8988T (cell line): ENCODE results near the gene NPB.
A peak's percentile ranks its signal among the peaks of the same experiment; 100 is the strongest.
"Not testable (repeated sequence)": the region's sequence is repeated elsewhere in the genome, so short reads cannot be mapped to it uniquely, and the experiment has no call there.

ENCODE experiments used
- DNase-seq: peaks from one replicate; pipeline ENCODE4 v3.0.0; 2011

Gene NPB

DNA sequence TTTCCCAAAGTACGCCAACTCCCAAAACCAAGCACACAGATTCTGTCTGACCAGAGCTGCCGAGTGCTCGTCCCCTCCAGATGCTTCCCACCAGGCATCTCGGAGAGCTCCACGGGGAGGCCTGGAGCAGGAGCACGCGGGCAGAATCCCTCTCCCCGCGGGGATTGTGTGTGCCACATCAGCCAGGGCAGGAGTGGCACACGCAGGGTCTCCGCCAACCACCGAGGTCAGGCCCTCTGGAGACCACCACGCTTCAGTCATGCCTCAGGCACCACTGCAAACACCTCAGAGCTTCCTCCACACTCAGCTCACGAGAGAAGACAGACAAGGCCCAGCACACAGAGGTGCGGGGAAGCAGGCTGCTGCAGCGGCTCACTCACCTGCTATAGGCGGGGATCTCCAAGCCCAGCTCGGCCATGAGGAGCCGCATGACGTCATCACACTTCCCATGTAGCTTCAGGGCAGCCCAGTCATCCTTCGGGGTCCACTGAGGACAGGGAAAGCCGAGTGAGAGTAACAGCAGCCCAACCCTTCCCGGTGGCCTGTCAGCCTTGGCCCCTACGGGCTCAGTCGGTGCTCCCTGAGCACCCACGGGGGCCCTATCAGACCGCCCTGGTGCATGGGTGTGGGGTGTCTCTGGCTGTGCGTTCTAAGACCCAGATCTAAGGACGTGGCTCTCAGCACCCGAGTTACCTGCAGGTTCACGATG is 11.5 kb downstream of the NPB start:
- no peak for DNase-seq

DNA sequence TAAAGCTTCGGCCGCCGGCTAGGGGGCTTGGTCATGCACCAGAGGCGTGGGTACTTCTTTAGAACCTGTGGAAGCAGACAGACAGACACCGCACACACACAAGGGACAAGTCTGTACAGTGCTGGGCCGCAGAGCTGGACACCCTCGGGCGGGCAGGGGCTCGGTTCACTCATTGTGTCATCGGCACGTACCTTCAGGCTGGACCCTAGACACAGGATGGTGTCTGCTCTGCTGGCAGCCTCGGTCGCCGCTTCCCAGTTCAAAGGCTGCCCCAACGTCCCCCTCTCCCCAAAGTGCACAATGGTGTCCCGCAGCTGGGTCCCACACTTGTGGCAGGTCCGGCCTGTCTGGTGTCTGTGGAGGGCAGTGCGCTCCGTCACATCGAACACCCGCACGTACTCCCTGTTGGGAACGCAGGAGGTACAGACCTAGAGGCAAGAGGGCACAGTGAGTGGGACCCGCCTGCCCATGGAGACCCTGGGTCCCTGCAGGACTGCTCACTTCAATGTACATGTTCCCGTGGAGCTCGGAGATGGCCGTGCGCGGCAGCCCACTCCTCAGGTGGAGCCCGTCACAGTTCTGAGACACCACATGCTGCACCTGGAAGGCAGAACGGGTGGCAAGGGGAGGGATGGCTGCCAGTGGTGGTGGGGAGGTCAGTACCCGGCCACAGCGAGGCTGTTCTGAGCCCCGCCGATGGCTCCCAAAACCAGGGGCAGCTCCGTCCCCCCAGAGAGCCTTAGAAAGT is 12.2 kb downstream of the NPB start:
- no peak for DNase-seq

DNA sequence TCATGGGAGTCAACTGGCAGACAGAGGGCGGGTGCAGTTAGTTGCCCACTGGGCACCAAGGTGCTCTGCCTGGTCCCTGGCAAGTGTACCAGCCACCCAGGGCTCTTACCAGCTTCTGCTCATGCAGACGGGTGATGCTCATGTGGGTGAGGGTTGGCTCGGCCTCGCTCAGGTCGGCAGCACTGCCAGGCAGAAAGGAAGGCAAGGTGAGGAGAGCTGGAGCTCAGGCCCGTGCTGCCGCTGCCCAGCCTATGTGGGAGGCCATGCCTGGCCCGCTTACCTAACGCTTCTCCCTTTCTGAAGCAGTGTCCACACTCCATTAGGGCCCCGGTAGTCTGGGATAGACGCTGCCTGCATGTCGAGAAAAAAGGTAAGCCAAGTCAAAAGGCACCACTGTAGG is 13.3 kb downstream of the NPB start:
- DNase-seq: no peak

DNA sequence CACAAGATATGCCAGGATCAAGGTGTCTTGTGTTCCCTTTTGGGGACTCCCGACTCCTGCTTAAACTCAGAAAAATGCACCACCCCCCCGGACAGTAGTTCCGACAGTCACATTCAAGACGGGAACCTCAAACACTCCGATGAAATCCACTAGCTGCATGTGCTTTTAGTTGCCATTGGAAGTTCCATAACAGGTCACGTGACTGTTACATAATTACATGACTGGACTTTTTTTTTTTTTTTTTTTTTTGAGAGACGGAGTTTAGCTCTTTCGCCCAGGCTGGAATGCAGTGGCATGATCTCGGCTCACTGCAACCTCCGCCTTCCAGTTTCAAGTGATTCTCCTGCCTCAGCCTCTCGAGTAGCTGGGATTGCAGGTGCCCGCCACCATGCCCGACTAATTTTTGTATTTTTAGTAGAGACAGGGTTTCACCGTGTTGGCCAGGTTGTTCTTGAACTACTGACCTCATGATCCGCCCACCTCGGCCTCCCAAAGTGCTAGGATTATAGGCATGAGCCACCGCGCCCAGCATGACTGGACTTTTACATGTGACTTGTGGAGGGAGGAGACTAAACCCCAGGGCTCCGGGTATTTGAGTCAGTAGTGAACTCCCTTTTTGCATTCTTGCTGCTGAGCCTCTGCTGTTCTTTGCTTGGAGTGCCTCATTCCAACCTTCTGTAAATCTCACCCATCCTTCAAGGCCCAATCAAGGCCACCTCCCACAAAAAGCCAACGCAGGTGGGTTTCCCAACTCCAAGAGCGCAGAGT is 14.4 kb downstream of the NPB start:
- DNase-seq: no peak

GRCh38 chr17:81917565-81918332 is 15.7 kb downstream of the NPB start, which contains the start of gene SIRT7:
Gene SIRT7, minus strand, starts transcription at chr17:81918176. Its CDS starts 45 bp downstream, at chr17:81918131.
- peak; percentile 97 for DNase-seq

DNA sequence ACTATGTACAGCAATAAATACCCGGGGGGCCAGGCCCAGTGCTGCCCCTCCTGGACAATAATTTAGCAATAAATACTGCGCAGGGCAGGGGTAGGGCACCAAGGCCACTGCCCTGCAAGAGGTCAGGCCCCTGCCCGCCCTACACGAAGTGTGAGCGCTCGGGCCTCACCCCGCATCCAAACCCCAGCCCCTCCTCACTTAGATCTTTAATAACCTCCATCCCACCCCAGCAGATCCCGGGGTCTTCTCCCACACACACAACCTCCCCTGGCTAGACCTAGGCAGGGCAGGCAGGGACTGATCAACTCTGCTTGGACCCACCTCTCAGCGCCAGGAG is 16.3 kb downstream of the NPB start:
- DNase-seq: not testable (repeated sequence)

DNA sequence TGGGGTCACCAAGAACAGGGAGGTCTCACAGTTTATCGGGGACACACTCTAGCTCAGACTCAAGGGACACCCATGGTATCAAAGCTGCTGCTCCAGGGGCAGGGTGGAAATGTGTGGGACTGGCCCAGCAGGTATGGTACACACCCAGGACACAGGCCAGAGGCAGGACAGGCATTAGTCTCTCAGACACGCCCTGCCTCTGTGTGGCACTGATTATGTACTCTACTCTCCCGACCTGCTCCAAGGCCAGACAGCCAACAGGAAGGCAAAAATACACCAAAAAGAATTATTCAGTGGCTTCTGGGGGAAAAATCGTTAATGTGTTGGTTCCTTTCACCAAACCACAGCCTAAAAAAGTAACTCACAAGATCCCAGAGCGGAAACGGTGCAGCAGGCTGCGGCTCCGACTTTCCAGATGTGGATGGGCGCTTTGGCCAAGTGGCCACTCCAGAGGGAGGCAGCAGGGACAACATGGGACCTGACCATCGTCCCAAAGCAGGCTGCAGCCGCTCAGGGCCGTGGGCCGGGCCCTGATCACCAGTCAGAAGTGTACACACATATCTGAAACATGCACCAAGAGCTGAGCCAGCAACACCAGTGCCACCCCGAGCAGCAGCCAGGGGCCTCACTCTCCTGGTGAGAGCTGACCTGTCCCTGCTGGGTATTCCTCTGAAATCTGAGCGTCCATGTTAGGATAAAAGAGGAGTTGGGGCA is 17.0 kb downstream of the NPB start:
- no peak for DNase-seq

DNA sequence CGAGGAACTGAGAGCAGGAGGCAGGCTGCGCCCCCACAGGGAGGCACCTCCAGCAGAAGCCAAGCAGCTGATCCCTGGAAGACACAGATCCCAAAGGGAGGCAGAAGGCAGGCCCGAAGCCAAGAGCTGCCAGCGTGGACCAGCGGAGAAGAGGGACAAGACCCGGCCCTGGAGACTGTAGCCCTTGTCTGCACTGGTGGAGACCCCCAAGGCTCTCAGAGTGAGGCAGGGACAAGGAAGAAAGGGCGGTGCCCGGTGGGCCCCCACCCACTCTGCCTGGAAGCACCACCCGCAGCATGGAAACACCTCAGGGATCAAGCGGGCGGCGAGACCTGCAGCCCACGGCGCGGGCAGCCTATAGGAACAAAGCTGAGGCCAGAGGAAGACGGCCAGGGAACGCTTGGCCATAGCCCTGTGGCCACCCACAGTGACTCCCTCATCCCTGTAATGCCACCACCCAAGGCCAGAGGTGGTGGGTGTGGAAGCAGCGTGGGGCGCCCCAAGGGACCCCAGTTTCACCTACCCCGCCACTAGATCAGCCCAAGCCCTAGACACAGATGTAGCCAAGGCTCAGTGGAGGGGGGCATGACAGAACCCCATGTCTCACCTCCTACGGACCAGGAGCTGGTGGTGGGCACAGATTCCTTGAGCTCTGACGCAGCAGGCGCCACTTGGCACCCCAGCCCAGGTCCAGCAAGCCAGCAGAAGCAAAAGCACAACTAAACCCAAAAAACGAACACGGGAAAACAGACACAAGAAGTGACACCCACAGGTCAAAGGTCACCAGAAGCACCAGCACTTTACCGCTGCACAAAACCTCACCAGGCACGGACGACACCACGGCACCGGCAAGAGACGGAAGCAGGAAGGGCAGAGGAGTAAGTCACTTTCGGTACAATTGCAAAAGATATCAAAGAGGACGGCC is 18.8 kb downstream of the NPB start:
- DNase-seq: no peak

DNA sequence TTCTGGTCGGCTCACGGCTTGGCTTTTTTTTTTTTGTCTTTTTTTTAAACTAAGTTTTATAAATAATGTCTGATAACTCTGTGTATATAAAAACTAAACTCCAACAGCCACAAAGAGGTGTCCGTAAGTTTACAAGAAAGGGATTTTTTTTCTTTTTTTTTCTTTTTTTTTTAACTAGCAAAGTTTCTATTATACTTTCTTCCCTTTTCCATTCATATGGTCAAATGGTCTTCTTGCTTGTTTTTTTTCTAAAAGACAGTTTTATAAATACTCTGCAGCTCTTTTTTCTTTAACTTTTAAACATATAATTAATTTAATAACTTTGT is 19.5 kb downstream of the NPB start:
- DNase-seq: no peak

DNA sequence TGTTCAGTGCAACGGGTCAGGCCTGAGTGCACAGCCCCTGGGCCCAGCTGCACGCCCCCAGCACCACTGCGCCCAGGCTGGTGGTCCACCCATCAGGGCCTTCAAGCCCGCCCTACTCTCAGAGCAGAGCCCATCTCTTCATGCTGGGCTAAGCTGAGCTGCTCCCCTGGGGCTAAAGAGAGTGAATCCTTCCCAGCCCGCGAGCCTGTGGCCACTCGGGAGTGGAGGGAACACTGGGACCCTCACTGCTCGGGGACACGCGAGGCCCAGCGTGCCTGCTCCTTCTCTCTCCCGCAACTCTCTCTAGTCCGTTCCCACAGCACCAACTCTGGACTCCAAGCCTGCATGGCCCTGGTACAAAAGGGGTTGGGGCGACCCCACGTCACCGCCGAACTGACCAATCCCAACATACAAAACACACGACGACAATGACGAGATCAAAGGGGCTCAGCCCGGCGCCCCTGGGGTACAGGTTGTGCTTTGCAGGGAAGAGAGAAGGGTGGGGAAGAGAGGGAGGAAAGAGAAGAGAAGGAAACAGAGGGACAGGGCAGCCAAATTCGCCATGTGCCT is 20.0 kb downstream of the NPB start:
- no peak for DNase-seq

- no peak for DNase-seq
Observed at GRCh38 chr17:81922566-81923301, 20.7 kb downstream of the NPB start.

DNA sequence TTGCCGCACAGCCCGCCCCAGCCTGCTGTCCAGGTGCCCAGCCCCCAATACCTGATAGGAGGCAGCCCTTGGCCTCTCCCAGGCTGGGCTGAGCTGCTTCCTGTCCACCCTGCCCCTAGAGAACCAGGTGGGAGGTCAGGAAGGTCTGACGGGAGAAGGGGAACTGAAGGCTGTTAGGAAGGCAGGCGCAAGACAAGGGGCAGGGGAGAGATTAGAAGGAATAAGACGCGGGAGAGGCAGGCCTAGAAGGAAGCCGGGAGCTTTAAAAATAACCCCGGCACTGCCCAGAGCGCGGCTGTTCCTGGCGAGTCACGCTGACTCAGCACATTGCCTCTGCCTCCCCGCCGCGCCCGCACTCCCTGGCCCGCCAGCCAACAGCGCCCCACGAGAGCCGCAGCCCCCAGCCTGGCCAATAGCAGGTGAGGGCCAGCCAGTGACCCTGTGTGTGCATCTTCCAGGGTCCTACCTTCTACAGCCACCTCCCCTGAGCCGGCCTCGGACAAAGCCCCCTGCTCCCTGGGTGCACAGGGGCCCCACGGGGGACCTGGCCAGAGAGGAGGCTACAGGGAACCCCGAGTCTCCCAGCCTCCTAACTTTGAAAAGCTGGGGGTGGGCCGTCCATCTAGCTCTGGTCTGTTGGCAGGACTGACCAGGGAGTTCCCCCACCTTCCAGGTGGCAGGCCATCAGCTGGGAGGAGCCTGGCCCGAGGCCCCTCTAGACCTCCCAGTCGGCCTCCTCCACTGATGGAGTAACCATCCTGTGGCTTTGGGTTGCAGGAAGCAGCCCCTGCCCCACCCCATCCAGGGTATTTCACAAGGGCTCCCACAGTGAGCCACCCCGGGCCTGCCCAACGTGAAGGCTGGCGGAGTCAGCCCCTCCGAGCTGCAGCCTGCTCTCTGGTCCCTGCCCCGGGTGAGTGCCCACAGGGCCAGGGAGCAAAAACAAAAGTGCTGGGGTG is 21.5 kb downstream of the NPB start:
- peak; percentile 75 for DNase-seq

- no peak for DNase-seq
Observed at GRCh38 chr17:81924557-81925532, 22.8 kb downstream of the NPB start.

DNA sequence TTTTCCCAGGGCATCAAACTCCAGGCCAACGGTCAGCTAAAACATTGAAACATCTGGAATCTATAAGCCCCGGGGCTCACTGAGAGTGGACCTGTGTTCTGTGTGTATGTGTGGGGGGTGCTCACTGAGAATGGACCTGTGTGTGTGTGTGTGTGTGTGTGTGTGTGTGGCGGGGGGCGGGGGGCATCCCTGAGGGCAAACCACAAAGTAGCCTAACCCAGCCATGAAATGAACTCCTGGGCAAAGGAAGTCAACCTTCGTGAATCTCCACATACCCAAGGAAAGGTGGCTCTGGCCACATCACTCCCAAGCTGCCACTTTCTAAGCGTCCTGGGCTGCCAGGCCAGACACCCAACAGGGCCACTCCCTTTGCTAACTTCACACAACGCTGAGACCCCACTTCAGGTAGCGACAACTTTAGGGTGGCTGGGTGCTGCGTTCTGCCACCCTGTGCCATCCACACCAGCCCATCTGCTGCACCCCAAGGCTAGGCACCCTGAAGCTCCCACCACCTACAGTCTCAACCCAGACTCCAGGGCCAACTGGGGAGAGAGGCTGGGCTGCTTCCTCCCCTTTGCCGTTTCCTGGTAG is 23.9 kb downstream of the NPB start:
- no peak for DNase-seq

GRCh38 chr17:81926451-81927151 is 24.6 kb downstream of the NPB start:
- DNase-seq: peak; percentile 76

DNA sequence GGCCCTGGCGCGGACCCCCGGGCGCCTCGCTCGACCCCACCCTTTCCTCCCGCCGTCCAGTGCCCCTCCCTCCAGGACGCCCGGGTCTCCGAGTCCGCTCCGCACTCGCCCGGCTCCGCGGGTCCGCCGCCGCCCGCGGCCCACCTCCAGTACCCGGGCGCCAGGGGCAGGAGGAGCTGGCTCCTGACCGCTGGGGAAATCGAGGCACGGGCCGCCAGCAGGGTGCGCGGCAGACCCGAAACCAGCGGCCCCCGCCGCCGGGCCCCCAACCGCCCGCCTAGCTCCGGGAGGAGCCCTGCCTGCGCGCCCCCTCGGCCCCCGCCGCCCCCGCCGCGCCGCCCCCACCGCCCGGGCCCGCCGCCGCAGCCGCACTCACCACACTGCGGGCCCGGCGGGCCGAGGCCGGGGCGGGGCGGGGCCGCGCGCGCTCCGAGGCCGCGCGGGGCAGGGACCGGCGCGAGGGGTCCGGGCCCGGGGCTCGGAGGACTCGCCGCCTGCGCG is 25.2 kb downstream of the NPB start:
- peak; percentile 53 for DNase-seq
